Thyroid gland (tissue), 4 donors: ENCODE measurements around the gene SRRM2.

Source experiments
- CTCF ChIP-seq, 6 experiments: fragments of 200-600 bp in 3 of 6; fragments of 450-650 bp in 3 of 6; sonication (generic) in 3 of 6; IDR thresholded peaks; one replicate each; pipeline ENCODE4 v1.5.1; 2016 to 2019; ENCODE audit warnings: antibody characterized with exemption in 6 of 6, mild to moderate bottlenecking in 2 of 6, inconsistent platforms in 1 of 6, moderate library complexity in 1 of 6
- POLR2A ChIP-seq, 2 donors: fragments of 450-650 bp; IDR thresholded peaks; one replicate each; pipeline ENCODE4 v1.6.1; 2017; ENCODE audit warnings: antibody characterized with exemption in 2 of 2, mild to moderate bottlenecking in 2 of 2, moderate library complexity in 1 of 2

DNA sequence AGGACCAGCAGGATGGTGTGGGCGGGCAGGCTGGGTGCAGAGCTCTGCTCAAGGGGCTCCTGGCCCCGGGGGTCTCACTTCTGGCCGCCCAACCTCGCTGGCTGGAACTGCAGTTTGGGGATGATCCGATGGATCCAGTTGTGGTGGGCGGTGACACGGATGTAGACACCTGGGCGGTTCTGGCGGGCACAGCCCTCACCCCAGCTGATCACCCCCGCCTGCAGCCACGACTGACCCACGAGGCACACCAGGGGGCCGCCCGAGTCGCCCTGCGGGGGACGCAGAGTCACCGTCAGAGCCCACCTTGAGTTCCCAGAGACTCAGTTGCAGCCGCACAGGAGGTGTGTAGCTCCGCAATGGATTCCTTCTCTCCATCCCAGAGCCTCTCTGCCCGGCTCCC is 39.9 kb upstream of the SRRM2 start:
- no peak for TF ChIP-seq CTCF (IDR thresholded peaks at IDR 0.05)
- no peak for TF ChIP-seq POLR2A (IDR thresholded peaks at IDR 0.05)
